ENCODE results near the gene RNF26. TPM values are rescaled to one million over a fixed set of nuclear protein-coding genes. Genes with fewer than 3 reads are reported as not detected.
A peak's percentile ranks its signal among the peaks of the same experiment; 100 is the strongest.

RNF26 gene
- total and polyA plus RNA-seq, 2 of the 13 experiments (the other 11 are each of a cell fraction or from before 2014, with no cell fraction given), result 11.9 to 26.3 TPM

- TF ChIP-seq ARID5B (CRISPR knock-in tag; IDR thresholded peaks at IDR 0.05) (peak; percentile 65), ZMYM4 (CRISPR knock-in tag; IDR thresholded peaks at IDR 0.05) (peak; percentile 34; the same call in 1 of the 2 replicates), DMAP1 (CRISPR knock-in tag; IDR thresholded peaks at IDR 0.05) (peak; percentile 47; the same call in 1 of the 2 replicates), RBAK (CRISPR knock-in tag; IDR thresholded peaks at IDR 0.05) (no peak), ZFP82 (CRISPR knock-in tag; IDR thresholded peaks at IDR 0.05; ENCODE audit: borderline replicate concordance) (peak; percentile 46; the same call in 1 of the 2 replicates), HDAC1 (CRISPR knock-in tag; IDR thresholded peaks at IDR 0.05) (peak; percentile 49; the same call in 1 of the 2 replicates), ZFY (CRISPR knock-in tag; IDR thresholded peaks at IDR 0.05) (peak; percentile 32; the same call in 1 of the 2 replicates), ZGPAT (CRISPR knock-in tag; IDR thresholded peaks at IDR 0.05) (0 out of 2 replicates have a peak, but pooled peaks have one; percentile 22), ATF2 (CRISPR knock-in tag; IDR thresholded peaks at IDR 0.05) (0 out of 2 replicates have a peak, but pooled peaks have one; percentile 14), HDAC2 (CRISPR knock-in tag; IDR thresholded peaks at IDR 0.05) (peak; percentile 65; the same call in 1 of the 2 replicates), MXD1 (CRISPR knock-in tag; IDR thresholded peaks at IDR 0.05) (no peak), PPARG (CRISPR knock-in tag; conservative IDR thresholded peaks at IDR 0.05) (peak; percentile 44; the same call in 1 of the 2 replicates), ATF5 (CRISPR knock-in tag; IDR thresholded peaks at IDR 0.05; ENCODE audit: low read depth) (no peak), UBTF (CRISPR knock-in tag; IDR thresholded peaks at IDR 0.05) (0 out of 2 replicates have a peak, but pooled peaks have one; percentile 23), SOX13 (IDR thresholded peaks at IDR 0.05) (no peak), SOX13 (CRISPR knock-in tag; conservative IDR thresholded peaks at IDR 0.05 in 1 of 2, IDR thresholded peaks at IDR 0.05 in 1 of 2) (0 out of 4 replicates have a peak, but pooled peaks of 1 of the 2 experiments have one; percentile 12), CREB1 (IDR thresholded peaks at IDR 0.05) (no peak), CREB1 (CRISPR knock-in tag; IDR thresholded peaks at IDR 0.05) (peak; percentile 75), HNF4G (IDR thresholded peaks at IDR 0.05; ENCODE audit: borderline replicate concordance, low read depth, low read length) (peak; percentile 44; the same call in 1 of the 2 replicates), HNF4G (CRISPR knock-in tag; IDR thresholded peaks at IDR 0.05; ENCODE audit: borderline replicate concordance, low read depth) (no peak)
These were observed 36.2 kb downstream of the RNF26 start (continued) for GRCh38 chr11:119370486-119371046.
